H1 (cell line): Measurements from ENCODE around the gene MORC1. TPM values are rescaled to one million over a fixed set of nuclear protein-coding genes. Genes with fewer than 3 reads are reported as not detected.

Experiments used
- CTCF ChIA-PET: fragments of 300-600 bp; sonication (Branson Sonifier 250); formaldehyde crosslinking; loops from one replicate; lab custom pipeline; 2021; ENCODE audit not compliant: partially characterized antibody; lab: Charles Lee
- POLR2A ChIA-PET: fragments of 300-600 bp; sonication (Branson Sonifier 250); formaldehyde crosslinking; loops from one replicate; lab custom pipeline; 2021; ENCODE audit warnings: inconsistent platforms; ENCODE audit not compliant: partially characterized antibody; lab: Charles Lee
- DNase-seq, 2 experiments: peaks; one replicate each; pipeline versions ENCODE4 v3.0.0 to v3.0.0-alpha.2; 2010 to 2022; ENCODE audit warnings: low spot score in 2 of 2, low read depth in 1 of 2, mixed read lengths in 1 of 2
- FAIRE-seq: peaks from 2 replicates; lab custom pipeline; 2011; peaks lifted over from hg19 to GRCh38; lab: Jason Lieb, UNC
- H2AFZ ChIP-seq: 2 replicates; pipeline ENCODE4 v1.8.1; 2012; ENCODE audit warnings: low read length, inconsistent platforms
- H2AK5ac ChIP-seq: 2 replicates; pipeline ENCODE4 v1.6.1; 2013; ENCODE audit warnings: low read depth, low read length
- H2BK120ac ChIP-seq: replicated peaks from 2 replicates; pipeline ENCODE3; 2013; ENCODE audit warnings: low read depth, low read length, inconsistent platforms
- H2BK12ac ChIP-seq: 2 replicates; pipeline ENCODE4 v1.6.1; 2013; ENCODE audit warnings: low read depth, low read length
- H2BK15ac ChIP-seq: 2 replicates; pipeline ENCODE4 v1.6.1; 2013; ENCODE audit warnings: low read length
- H2BK20ac ChIP-seq: 2 replicates; pipeline ENCODE4 v1.6.1; 2013; ENCODE audit warnings: low read length
- H2BK5ac ChIP-seq: 2 replicates; pipeline ENCODE4 v1.6.1; 2013; ENCODE audit warnings: low read depth, low read length
- H3K14ac ChIP-seq: 2 replicates; pipeline ENCODE4 v1.6.1; 2013; ENCODE audit warnings: inconsistent platforms; ENCODE audit not compliant: insufficient read length
- H3K18ac ChIP-seq: 2 replicates; pipeline ENCODE4 v1.6.1; 2013; ENCODE audit warnings: low read length; ENCODE audit errors: extremely low read depth
- H3K23ac ChIP-seq: 2 replicates; pipeline ENCODE4 v1.6.1; 2013; ENCODE audit warnings: inconsistent platforms; ENCODE audit not compliant: insufficient read length
- H3K23me2 ChIP-seq: 2 replicates; pipeline ENCODE4 v1.6.1; 2013; ENCODE audit warnings: low read depth, low read length
- H3K27ac ChIP-seq: 2 replicates; pipeline ENCODE4 v1.6.1; 2011; ENCODE audit warnings: low read depth, low read length, inconsistent platforms
- H3K27me3 ChIP-seq, 4 experiments: replicated peaks in 1 of 4; 1 replicate in 1 of 4; 2 replicates in 3 of 4; pipeline versions ENCODE4 v1.6.1 to v1.8.1; 2011 to 2013; ENCODE audit warnings: low read length in 3 of 4, mild to moderate bottlenecking in 3 of 4, inconsistent platforms in 2 of 4, mixed read lengths in 2 of 4, moderate library complexity in 1 of 4; ENCODE audit not compliant: control insufficient read depth in 3 of 4, insufficient read depth in 3 of 4; ENCODE audit errors: extremely low read depth in 1 of 4
- H3K36me3 ChIP-seq, 4 experiments: 2 replicates each; pipeline versions ENCODE4 v1.6.1 to v1.8.1; 2011 to 2013; ENCODE audit warnings: mild to moderate bottlenecking in 4 of 4, low read length in 3 of 4, moderate library complexity in 2 of 4, control low read depth in 1 of 4, inconsistent platforms in 1 of 4; ENCODE audit not compliant: insufficient read depth in 4 of 4, control insufficient read depth in 2 of 4
- H3K4ac ChIP-seq: replicated peaks from 2 replicates; pipeline ENCODE3; 2013; ENCODE audit warnings: low read length, low read depth, mixed read lengths, inconsistent platforms; ENCODE audit not compliant: insufficient read length
- H3K4me1 ChIP-seq, 4 experiments: replicated peaks in 1 of 4; 1 replicate in 1 of 4; 2 replicates in 3 of 4; pipeline versions ENCODE4 v1.6.1 to v1.8.1; 2011 to 2013; ENCODE audit warnings: low read length in 3 of 4, inconsistent platforms in 2 of 4, mixed read lengths in 1 of 4; ENCODE audit not compliant: insufficient read depth in 4 of 4, control insufficient read depth in 3 of 4
- H3K4me2 ChIP-seq, 2 experiments: 2 replicates each; pipeline versions ENCODE4 v1.6.1 to v1.8.1; 2011 to 2013; ENCODE audit warnings: low read depth in 2 of 2, low read length in 2 of 2, control low read depth in 1 of 2, inconsistent platforms in 1 of 2, mild to moderate bottlenecking in 1 of 2; ENCODE audit not compliant: insufficient read depth in 1 of 2
- H3K4me3 ChIP-seq, 4 experiments: fragments of 200-600, 300-600 bp in 1 of 4; sonication (generic), shearing (Covaris generic), sonication (Bioruptor Twin) in 1 of 4; 2 replicates each; pipeline versions ENCODE4 v1.5.1 to v1.8.1; 2011 to 2016; ENCODE audit warnings: low read length in 4 of 4, low read depth in 3 of 4, control low read depth in 2 of 4, inconsistent platforms in 2 of 4, mild to moderate bottlenecking in 2 of 4, mixed read lengths in 1 of 4, moderate library complexity in 1 of 4; ENCODE audit not compliant: insufficient read depth in 2 of 4; ENCODE audit errors: extremely low read depth in 1 of 4
- H3K56ac ChIP-seq: replicated peaks from 2 replicates; pipeline ENCODE3; 2013; ENCODE audit warnings: low read depth, mild to moderate bottlenecking, mixed read lengths, low read length, inconsistent platforms; ENCODE audit not compliant: insufficient read length
- H3K79me1 ChIP-seq: 2 replicates; pipeline ENCODE4 v1.6.1; 2013; ENCODE audit warnings: low read depth, low read length, control low read depth
- H3K79me2 ChIP-seq, 2 experiments: 2 replicates each; pipeline versions ENCODE4 v1.6.1 to v1.8.1; 2012 to 2013; ENCODE audit warnings: low read length in 2 of 2, mild to moderate bottlenecking in 2 of 2, inconsistent platforms in 1 of 2; ENCODE audit not compliant: insufficient read depth in 2 of 2, control insufficient read depth in 1 of 2
- H3K9ac ChIP-seq, 4 experiments: replicated peaks in 1 of 4; 1 replicate in 1 of 4; 2 replicates in 3 of 4; pipeline versions ENCODE4 v1.6.1 to v1.8.1; 2011 to 2013; ENCODE audit warnings: low read depth in 3 of 4, low read length in 3 of 4, control low read depth in 2 of 4, mild to moderate bottlenecking in 2 of 4, moderate library complexity in 2 of 4, inconsistent platforms in 1 of 4; ENCODE audit errors: extremely low read depth in 1 of 4
- H3K9me3 ChIP-seq, 2 experiments: 2 replicates each; pipeline versions ENCODE4 v1.6.1 to v1.8.1; 2012 to 2013; ENCODE audit warnings: mild to moderate bottlenecking in 2 of 2, moderate library complexity in 2 of 2, control low read depth in 1 of 2, inconsistent platforms in 1 of 2, low read depth in 1 of 2, low read length in 1 of 2, mixed read lengths in 1 of 2; ENCODE audit not compliant: insufficient read depth in 2 of 2
- H4K20me1 ChIP-seq, 2 experiments: replicated peaks in 1 of 2; 2 replicates each; pipeline versions ENCODE3 to v1.8.1; 2011 to 2013; ENCODE audit warnings: inconsistent platforms in 2 of 2, low read length in 2 of 2, mild to moderate bottlenecking in 1 of 2; ENCODE audit not compliant: insufficient read depth in 2 of 2, control insufficient read depth in 1 of 2
- H4K5ac ChIP-seq: 2 replicates; pipeline ENCODE4 v1.6.1; 2013; ENCODE audit warnings: low read length, low read depth, mixed read lengths, inconsistent platforms; ENCODE audit not compliant: insufficient read length
- H4K8ac ChIP-seq: 2 replicates; pipeline ENCODE4 v1.8.0; 2013; ENCODE audit warnings: mild to moderate bottlenecking, moderate library complexity, low read length, inconsistent platforms; ENCODE audit not compliant: insufficient read depth; ENCODE audit errors: extremely low read depth
- H4K91ac ChIP-seq: replicated peaks from 2 replicates; pipeline ENCODE3; 2013; ENCODE audit warnings: low read length, mixed read lengths, inconsistent platforms; ENCODE audit not compliant: insufficient read length
- ASH2L ChIP-seq: fragments of 200-600, 300-600 bp; sonication (generic); IDR thresholded peaks from one replicate; pipeline ENCODE4 v1.7.1; 2017; ENCODE audit warnings: low read length
- BACH1 ChIP-seq: IDR thresholded peaks from 2 replicates; pipeline ENCODE4 v1.6.1; 2012; ENCODE audit warnings: low read length, improper control_type of control experiment
- CHD1 ChIP-seq: IDR thresholded peaks from 2 replicates; pipeline ENCODE4 v1.6.1; 2012; ENCODE audit warnings: low read depth, low read length, improper control_type of control experiment
- CHD2 ChIP-seq: IDR thresholded peaks from 2 replicates; pipeline ENCODE4 v1.6.1; 2012; ENCODE audit warnings: low read length, improper control_type of control experiment
- EP300 ChIP-seq, 2 experiments: IDR thresholded peaks; 1 replicate in 1 of 2; 2 replicates in 1 of 2; pipeline ENCODE4 v1.6.1; 2011 to 2012; ENCODE audit warnings: low read depth in 2 of 2, low read length in 2 of 2, mild to moderate bottlenecking in 2 of 2, borderline replicate concordance in 1 of 2, inconsistent platforms in 1 of 2, moderate library complexity in 1 of 2
- EZH2 ChIP-seq: fragments of 200-600 bp; sonication (generic); IDR thresholded peaks from 2 replicates; pipeline ENCODE4 v1.7.1; 2012; ENCODE audit warnings: low read depth, mild to moderate bottlenecking, moderate library complexity, low read length, inconsistent platforms; ENCODE audit not compliant: severe bottlenecking
- KDM1A ChIP-seq: fragments of 200-600, 300-600 bp; sonication (generic); IDR thresholded peaks from 2 replicates; pipeline ENCODE4 v1.7.1; 2016; ENCODE audit warnings: mild to moderate bottlenecking, low read length, borderline replicate concordance
- NRF1 ChIP-seq: IDR thresholded peaks from 2 replicates; pipeline ENCODE4 v1.6.1; 2011; ENCODE audit warnings: mild to moderate bottlenecking, low read depth, low read length, improper control_type of control experiment
- POLR2AphosphoS5 ChIP-seq: IDR thresholded peaks from 2 replicates; pipeline ENCODE4 v1.6.1; 2011; ENCODE audit warnings: low read depth, low read length
- POU5F1 ChIP-seq: IDR thresholded peaks from 2 replicates; pipeline ENCODE4 v1.6.1; 2011; ENCODE audit warnings: low read depth, mild to moderate bottlenecking, low read length, moderate library complexity
- SP2 ChIP-seq: IDR thresholded peaks from 2 replicates; pipeline ENCODE4 v1.6.1; 2012; ENCODE audit warnings: mild to moderate bottlenecking, low read length, inconsistent platforms
- SRF ChIP-seq: IDR thresholded peaks from 2 replicates; pipeline ENCODE4 v1.6.1; 2011; ENCODE audit warnings: mild to moderate bottlenecking, low read depth, low read length, moderate library complexity
- TAF7 ChIP-seq: optimal IDR thresholded peaks from 2 replicates; pipeline ENCODE3; 2011; ENCODE audit warnings: low read depth, mild to moderate bottlenecking, inconsistent platforms, low read length, moderate library complexity, borderline replicate concordance
- USF2 ChIP-seq: IDR thresholded peaks from 2 replicates; pipeline ENCODE4 v1.6.1; 2011; ENCODE audit warnings: low read length, improper control_type of control experiment
- WGBS, 2 experiments: shearing (Covaris generic) in 1 of 2; methylation state at CpG; one replicate each; pipeline versions ENCODE4 v1.1.6 to v1.1.7; 2013 to 2015; ENCODE audit warnings: low lambda C conversion rate in 2 of 2, mixed read lengths in 2 of 2, inconsistent platforms in 1 of 2, low coverage in 1 of 2, missing lambda C conversion rate in 1 of 2; ENCODE audit not compliant: insufficient replicate concordance in 2 of 2, insufficient coverage in 1 of 2, insufficient read length in 1 of 2; ENCODE audit errors: extremely low coverage in 1 of 2, missing lambda C conversion rate in 1 of 2; 5-methylcytosine and 5-hydroxymethylcytosine counted together
- polyA plus RNA-seq, 7 experiments: library from polyadenylated mRNA; depleted of rRNA in 3 of 7; stranded (reverse) in 5 of 7; unstranded in 2 of 7; fragments of >200 nt in 5 of 7; fragments of 200-250 nt in 2 of 7; gene quantifications; 1 replicate in 5 of 7; 2 replicates in 1 of 7; 4 replicates in 1 of 7; pipeline versions ENCODE4 v1.2.1 to v1.2.3, GENCODE V29; 2011 to 2013; ENCODE audit warnings: missing spikeins in 2 of 7, mixed read lengths in 2 of 7
- total RNA-seq: library from RNA; stranded (reverse); fragmentation: NEBNext Ultra II Directional; extraction: Animal tissue kit (Norgen Biotek cat#: 25700); gene quantifications from 2 replicates; pipeline ENCODE4 v1.2.1, GENCODE V29; 2021

Gene MORC1
- total and polyA plus RNA-seq, 2 of the 8 experiments (the other 6 are each of a cell fraction or from before 2014, with no cell fraction given) = not detected

- Histone ChIP-seq H2AK5ac (no peak overlapping the region), H3K4me3 (no peak overlapping the region), H4K8ac (no peak overlapping the region), H3K36me3 (no peaks in the 10 kb centered on the region), H2BK20ac (no peak overlapping the region), H4K20me1 (no peaks in the 10 kb centered on the region), H3K27me3 (no peaks in the 10 kb centered on the region; a peak in 1 of 7 replicates), H3K79me2 (no peaks in the 10 kb centered on the region), H3K4me1 (no peaks in the 10 kb centered on the region), H2BK5ac (no peak overlapping the region), H3K4ac (no peak overlapping the region), H2BK15ac (no peak overlapping the region), H3K9me3 (no peaks in the 10 kb centered on the region), H3K56ac (no peak overlapping the region), H3K23me2 (no peaks in the 10 kb centered on the region), H2BK120ac (no peak overlapping the region), H3K79me1 (no peaks in the 10 kb centered on the region), H3K4me2 (no peak overlapping the region), H3K9ac (no peak overlapping the region), H3K27ac (no peak overlapping the region), H3K23ac (no peak overlapping the region), H4K5ac (no peak overlapping the region), H3K18ac (no peak overlapping the region), H2BK12ac (no peak overlapping the region), H3K14ac (no peak overlapping the region), H4K91ac (no peak overlapping the region), H2AFZ (no peak overlapping the region)
- DNase-seq (no peak), FAIRE-seq (no peak)
- CTCF ChIA-PET = no interaction called here
- 97% methylated on average over 3 of the region's 3 CpGs; no CpG with 5 or more reads in 1 of the 2 experiments for WGBS, 2 experiments
- POLR2A ChIA-PET = no interaction called here
- no peak for TF ChIP-seq POU5F1
- no peak for TF ChIP-seq CHD2
- TF ChIP-seq EZH2 = no peak
- no peak for TF ChIP-seq ASH2L
- TF ChIP-seq SRF = no peak
- TF ChIP-seq KDM1A = no peak
- TF ChIP-seq POLR2AphosphoS5 = no peak
- TF ChIP-seq CHD1 = no peak
- TF ChIP-seq USF2 = no peak
- TF ChIP-seq EP300 (IDR thresholded peaks at IDR 0.05; ENCODE audit: borderline replicate concordance in 1 of 2, low read depth in 2 of 2, low read length in 2 of 2) = no peak
- TF ChIP-seq SP2 = no peak
- no peak for TF ChIP-seq NRF1
- TF ChIP-seq TAF7 = no peak
- no peak for TF ChIP-seq BACH1
Observed at GRCh38 chr3:108972482-108972881, 145.5 kb downstream of the MORC1 start.
